Breast epithelium (tissue), 3 donors: Measurements from ENCODE around the gene MEG3.

Experiments used
- CTCF ChIP-seq, 3 donors: fragments of 450-650 bp; IDR thresholded peaks; one replicate each; pipeline ENCODE4 v1.5.1; 2016 to 2017; ENCODE audit warnings: antibody characterized with exemption in 3 of 3, mild to moderate bottlenecking in 3 of 3, moderate library complexity in 3 of 3
- POLR2A ChIP-seq: fragments of 450-650 bp; IDR thresholded peaks from one replicate; pipeline ENCODE4 v1.6.1; 2016; ENCODE audit warnings: antibody characterized with exemption, mild to moderate bottlenecking, moderate library complexity
- POLR2AphosphoS5 ChIP-seq, 3 donors: sonication (generic); formaldehyde crosslinking; IDR thresholded peaks; one replicate each; pipeline ENCODE4 v1.6.1; 2017; ENCODE audit warnings: antibody characterized with exemption in 3 of 3

GRCh38 chr14:100800041-100800440 is 25.9 kb upstream of the MEG3 start:
- TF ChIP-seq CTCF (IDR thresholded peaks at IDR 0.05) (no peak), POLR2AphosphoS5 (IDR thresholded peaks at IDR 0.05) (no peak), POLR2A (no peak)
